Duodenal mucosa (tissue), 2 donors: ENCODE measurements around the gene YJU2.
"Not testable (repeated sequence)": the region's sequence is repeated elsewhere in the genome, so short reads cannot be mapped to it uniquely, and the experiment has no call there.

Source experiments
- H3K27ac ChIP-seq: one replicate; pipeline ENCODE4 v1.7.0; 2013; ENCODE audit warnings: low read depth, low read length
- H3K27me3 ChIP-seq, 2 donors: one replicate each; pipeline ENCODE4 v1.7.0; 2013; ENCODE audit warnings: low read length in 2 of 2, control low read depth in 1 of 2; ENCODE audit not compliant: insufficient read depth in 2 of 2, control insufficient read depth in 1 of 2
- H3K36me3 ChIP-seq, 2 donors: one replicate each; pipeline ENCODE4 v1.7.0; 2013; ENCODE audit warnings: low read length in 2 of 2, control low read depth in 1 of 2; ENCODE audit not compliant: insufficient read depth in 2 of 2, control insufficient read depth in 1 of 2
- H3K4me1 ChIP-seq, 2 donors: one replicate each; pipeline ENCODE4 v1.7.0; 2013; ENCODE audit warnings: low read length in 2 of 2, control low read depth in 1 of 2; ENCODE audit not compliant: insufficient read depth in 2 of 2, control insufficient read depth in 1 of 2
- H3K4me3 ChIP-seq, 2 donors: one replicate each; pipeline ENCODE4 v1.7.0; 2013; ENCODE audit warnings: low read length in 2 of 2, low read depth in 1 of 2
- H3K9ac ChIP-seq, 2 donors: one replicate each; pipeline ENCODE4 v1.7.0; 2013; ENCODE audit warnings: low read length in 2 of 2, low read depth in 1 of 2
- H3K9me3 ChIP-seq, 2 donors: one replicate each; pipeline ENCODE4 v1.7.0; 2013; ENCODE audit warnings: low read length in 2 of 2, control low read depth in 1 of 2; ENCODE audit not compliant: control insufficient read depth in 1 of 2

YJU2 gene

DNA sequence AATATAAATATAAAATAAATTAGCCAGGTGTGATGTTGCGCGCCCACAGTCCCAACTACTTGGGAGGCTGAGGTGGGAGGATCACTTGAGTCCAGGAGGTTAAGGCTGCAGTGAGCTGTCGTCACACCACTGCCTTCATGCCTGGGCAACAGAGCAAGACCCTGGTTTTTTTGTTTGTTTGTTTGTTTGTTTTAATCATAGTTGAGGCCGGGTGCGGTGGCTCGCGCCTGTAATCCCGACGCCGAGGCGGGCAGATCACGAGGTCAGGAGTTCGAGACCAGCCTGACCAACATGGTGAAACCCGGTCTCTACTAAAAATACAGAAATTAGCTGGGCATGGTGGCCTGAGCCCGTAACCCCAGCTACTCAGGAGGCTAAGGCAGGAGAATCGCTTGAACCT is 9.4 kb upstream of the YJU2 start:
- H3K4me1 ChIP-seq = not testable (repeated sequence)

DNA sequence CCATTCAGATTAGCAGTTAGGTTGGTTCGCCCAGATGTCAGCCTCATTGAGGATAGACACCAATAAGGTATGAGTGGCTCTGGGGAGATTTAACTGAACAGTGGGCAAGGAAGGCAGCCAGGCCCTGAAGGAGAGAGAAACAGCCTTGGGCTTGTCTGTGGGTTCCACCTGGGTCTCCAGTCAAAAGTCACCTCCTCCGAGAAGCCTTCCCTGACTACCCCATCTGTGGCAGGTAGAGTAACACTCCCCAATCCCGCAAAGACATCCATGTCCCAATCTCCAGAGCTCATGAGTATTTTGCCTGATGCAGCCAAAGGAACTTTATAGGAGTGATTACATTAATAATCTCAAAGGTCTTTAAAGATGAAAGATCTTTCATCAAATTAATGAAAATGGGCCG is 8.0 kb upstream of the YJU2 start:
- Histone ChIP-seq H3K9ac (no peak overlapping the region), H3K4me3 (no peak overlapping the region), H3K27ac (no peak overlapping the region), H3K36me3 (no peaks in the 10 kb centered on the region), H3K4me1 (no peaks in the 10 kb centered on the region), H3K27me3 (no peaks in the 10 kb centered on the region), H3K9me3 (peaks cover 0 to 5% of the 10 kb centered on the region in 2 donors)

More for the DNA sequence above, 9.4 kb upstream of the YJU2 start:
- not testable (repeated sequence) for H3K4me3 ChIP-seq, H3K27ac ChIP-seq, H3K9ac ChIP-seq, H3K27me3 ChIP-seq, H3K36me3 ChIP-seq, H3K9me3 ChIP-seq

DNA sequence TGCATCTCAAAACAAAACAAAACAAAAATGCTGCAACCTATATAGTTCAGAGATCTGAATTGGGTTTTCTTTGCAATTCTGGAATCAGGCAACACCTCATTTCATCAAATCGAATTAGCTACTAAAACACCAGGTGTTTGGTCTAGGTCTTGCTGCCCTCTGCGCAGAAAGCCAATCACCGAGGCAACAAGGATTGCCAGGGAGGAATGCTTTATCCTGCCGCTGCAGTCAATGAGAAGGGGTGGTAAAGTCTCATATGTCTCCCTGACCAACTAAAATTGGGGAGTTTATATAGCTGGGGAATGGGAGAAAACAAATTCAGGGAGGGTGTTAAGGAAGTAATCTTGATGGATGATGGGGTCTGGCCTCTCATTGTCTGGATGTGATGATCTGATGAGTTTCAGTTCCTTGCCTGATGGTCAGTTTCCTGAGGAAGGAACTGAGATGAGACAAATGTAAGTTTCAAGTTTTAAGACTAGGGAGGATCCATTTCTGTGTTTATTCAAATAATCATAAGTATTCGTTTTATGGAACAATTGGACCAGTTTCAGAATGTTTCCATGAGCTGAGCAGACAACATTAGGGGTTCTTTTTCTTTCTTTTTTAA is 5.0 kb upstream of the YJU2 start:
- H3K27me3 ChIP-seq = no peaks in the 10 kb centered on the region
- no peak overlapping the region for H3K9ac ChIP-seq
- no peak overlapping the region for H3K27ac ChIP-seq
- H3K4me1 ChIP-seq = peaks cover 0 to 5% of the 10 kb centered on the region in 2 donors
- peaks cover 0 to 5% of the 10 kb centered on the region in 2 donors for H3K9me3 ChIP-seq
- no peak overlapping the region for H3K4me3 ChIP-seq
- H3K36me3 ChIP-seq = no peaks in the 10 kb centered on the region

DNA sequence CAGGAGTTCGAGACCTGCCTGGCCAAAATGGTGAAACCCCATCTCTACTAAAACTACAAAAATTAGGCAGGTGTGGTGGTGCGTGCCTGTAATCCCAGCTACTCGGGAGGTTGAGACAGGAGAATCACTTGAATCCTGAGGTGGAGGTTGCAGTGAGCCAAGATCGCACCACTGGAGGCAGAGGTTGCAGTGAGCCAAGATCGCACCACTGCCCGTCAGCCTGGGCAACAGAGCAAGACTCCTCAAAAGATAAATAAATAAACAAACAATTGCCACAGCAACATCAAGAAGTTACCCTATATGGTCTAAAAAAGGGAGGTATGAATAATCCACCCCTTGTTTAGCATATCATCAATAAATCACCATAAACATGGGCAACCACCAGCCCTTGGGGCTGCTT is 942 bp upstream of the YJU2 start:
- not testable (repeated sequence) for H3K9ac ChIP-seq, H3K4me3 ChIP-seq, H3K9me3 ChIP-seq, H3K4me1 ChIP-seq, H3K27ac ChIP-seq, H3K27me3 ChIP-seq
- peaks cover 16 to 21% of the 10 kb centered on the region in 2 donors for H3K36me3 ChIP-seq

DNA sequence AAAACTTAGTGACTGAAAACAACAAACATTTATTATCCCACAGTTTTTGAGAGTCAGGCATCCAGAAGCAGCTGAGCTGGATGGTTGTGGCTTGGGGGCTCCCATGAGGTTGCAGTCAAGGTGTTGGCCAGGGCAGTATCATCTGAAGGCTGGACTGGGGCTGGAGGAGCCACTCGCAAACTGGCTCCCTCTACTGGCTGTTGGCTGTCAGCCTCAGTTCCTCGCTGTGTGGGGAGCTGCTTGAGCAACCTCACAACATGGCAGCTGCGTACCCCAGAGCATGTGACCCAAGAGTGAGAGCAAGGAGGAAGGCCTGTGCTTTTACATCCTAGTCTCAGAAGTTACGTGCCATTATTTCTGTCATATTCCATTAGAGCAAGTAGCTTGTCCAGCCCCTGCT is 9.7 kb downstream of the YJU2 start:
- Histone ChIP-seq H3K4me1 (no peaks in the 10 kb centered on the region), H3K27ac (no peak overlapping the region), H3K9ac (no peak overlapping the region), H3K36me3 (peaks cover 27 to 77% of the 10 kb centered on the region in 2 donors), H3K4me3 (no peak overlapping the region), H3K9me3 (peaks cover 5 to 7% of the 10 kb centered on the region in 2 donors), H3K27me3 (no peaks in the 10 kb centered on the region)

DNA sequence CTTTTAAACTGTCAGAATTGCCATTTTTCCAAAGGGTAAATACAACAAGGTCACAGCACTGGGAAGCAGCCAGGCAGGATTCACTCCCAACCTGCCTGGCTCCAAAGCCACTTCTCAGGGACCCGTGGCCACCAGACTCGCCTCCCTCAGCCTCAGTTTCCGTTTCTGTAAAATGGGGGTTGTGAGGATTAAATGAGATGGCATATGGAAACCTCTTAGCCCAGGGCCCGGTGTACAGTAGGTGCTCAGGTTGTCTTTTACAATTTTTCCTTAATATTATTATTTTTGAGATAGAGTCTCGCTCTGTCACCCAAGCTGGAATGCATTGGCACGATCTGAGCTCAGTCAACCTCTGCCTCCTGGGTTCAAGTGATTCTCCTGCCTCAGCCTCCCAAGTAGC is 10.1 kb downstream of the YJU2 start:
- H3K27me3 ChIP-seq = no peaks in the 10 kb centered on the region

DNA sequence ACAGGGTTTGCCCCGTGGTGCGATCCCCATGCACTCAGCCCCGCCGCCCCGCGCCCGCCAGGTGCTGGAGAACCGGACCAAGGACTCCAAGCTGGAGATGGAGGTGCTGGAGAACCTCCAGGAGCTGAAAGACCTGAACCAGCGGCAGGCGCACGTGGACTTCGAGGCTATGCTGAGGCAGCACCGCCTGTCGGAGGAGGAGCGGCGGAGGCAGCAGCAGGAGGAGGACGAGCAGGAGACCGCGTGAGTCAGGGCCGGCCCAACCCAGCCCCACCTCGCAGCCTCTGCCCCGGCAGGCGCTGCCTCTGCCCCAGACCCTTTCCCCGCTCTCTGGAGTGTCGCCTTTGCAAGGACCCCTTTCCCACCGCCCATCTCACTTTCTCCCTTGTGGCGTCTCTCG is 11.3 kb downstream of the YJU2 start:
- Histone ChIP-seq H3K9me3 (peaks cover 5 to 7% of the 10 kb centered on the region in 2 donors), H3K36me3 (peaks cover 27 to 80% of the 10 kb centered on the region in 2 donors), H3K4me3 (no peak overlapping the region), H3K27me3 (no peaks in the 10 kb centered on the region), H3K9ac (no peak overlapping the region), H3K4me1 (no peaks in the 10 kb centered on the region), H3K27ac (no peak overlapping the region)

More for the DNA sequence above, 10.1 kb downstream of the YJU2 start:
- peaks cover 5 to 7% of the 10 kb centered on the region in 2 donors for H3K9me3 ChIP-seq
- peaks cover 27 to 77% of the 10 kb centered on the region in 2 donors for H3K36me3 ChIP-seq
- H3K4me1 ChIP-seq = no peaks in the 10 kb centered on the region
- H3K9ac ChIP-seq = no peak overlapping the region
- no peak overlapping the region for H3K27ac ChIP-seq
- H3K4me3 ChIP-seq = no peak overlapping the region

DNA sequence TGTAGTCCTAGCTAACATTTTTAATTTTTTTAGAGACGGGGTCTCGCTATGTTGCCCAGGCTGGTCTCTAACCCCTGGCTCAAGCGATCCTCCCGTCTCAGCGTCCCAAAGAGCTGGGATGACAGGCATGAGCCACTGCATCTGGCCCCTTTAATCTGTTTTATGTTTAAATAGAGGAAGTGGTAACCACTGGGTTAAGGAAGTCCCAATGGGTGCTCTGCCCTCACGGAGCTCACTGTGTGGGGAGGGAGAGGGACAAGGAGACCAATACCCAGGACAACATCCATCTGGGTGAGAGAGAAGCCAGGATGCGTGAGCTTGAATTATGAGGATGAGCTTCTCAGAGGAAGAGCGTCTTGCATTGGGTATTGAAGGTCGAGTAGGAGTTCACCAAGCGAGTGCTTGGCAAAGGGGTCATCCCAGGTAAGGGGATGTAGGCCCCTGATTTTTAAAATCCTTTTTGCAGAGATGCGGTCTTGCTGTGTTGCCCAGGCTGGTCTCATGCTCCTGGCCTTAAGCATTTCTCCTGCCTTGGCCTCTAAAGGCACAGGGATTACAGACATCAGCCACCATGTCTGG is 13.8 kb downstream of the YJU2 start:
- Histone ChIP-seq H3K4me1 (no peaks in the 10 kb centered on the region), H3K4me3 (no peak overlapping the region), H3K9ac (no peak overlapping the region), H3K9me3 (peaks cover 5 to 7% of the 10 kb centered on the region in 2 donors), H3K27me3 (no peaks in the 10 kb centered on the region), H3K36me3 (peaks cover 18 to 74% of the 10 kb centered on the region in 2 donors), H3K27ac (no peak overlapping the region)

DNA sequence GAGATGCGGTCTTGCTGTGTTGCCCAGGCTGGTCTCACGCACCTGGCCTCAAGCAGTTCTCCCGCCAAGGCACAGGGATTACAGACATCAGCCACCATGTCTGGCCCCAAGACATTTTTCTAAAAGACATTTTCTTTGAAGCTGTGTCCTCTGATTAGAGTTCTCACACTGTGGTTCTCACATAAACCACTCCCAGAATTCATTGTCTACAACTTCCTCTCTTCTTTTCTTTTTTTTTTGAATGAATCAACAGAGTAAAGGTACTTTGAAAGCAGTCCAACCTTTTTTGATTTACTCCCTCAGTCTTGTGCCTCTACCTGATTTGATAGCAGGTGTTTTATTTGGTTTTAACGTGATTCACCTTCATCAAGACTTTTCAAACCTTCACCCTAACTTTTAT is 17.9 kb downstream of the YJU2 start:
- Histone ChIP-seq H3K36me3 (peaks cover 18 to 73% of the 10 kb centered on the region in 2 donors), H3K27me3 (no peaks in the 10 kb centered on the region), H3K9me3 (no peaks in the 10 kb centered on the region), H3K4me3 (no peak overlapping the region), H3K9ac (no peak overlapping the region), H3K4me1 (peaks cover 7 to 11% of the 10 kb centered on the region in 2 donors), H3K27ac (no peak overlapping the region)

DNA sequence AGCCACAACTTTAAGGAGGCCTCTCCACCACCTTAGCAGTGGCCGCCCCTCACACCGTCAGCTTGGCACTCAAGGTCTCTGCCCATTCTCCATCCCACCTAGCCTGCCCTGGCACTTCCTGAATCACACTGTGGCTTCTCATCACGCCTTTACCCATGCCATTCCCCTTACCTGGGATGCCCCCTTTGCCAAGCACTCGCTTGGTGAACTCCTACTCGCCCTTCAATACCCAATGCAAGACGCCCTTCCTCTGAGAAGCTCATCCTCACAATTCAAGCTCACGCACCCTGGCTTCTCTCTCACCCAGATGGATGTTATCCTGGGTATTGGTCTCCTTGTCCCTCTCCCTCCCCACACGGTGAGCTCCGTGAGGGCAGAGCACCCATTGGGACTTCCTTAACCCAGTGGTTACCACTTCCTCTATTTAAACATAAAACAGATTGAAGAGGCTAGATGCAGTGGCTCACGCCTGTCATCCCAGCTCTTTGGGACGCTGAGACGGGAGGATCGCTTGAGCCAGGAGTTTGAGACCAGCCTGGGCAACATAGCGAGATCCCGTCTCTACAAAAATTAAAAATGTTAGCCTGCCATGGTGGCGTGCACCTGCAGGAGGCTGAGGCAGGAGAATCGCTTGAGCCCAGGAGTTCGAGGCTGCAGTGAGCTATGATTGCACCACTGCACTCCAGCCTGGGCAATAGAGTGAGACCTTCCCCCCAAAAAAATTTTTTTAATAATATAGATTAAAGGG is 19.5 kb downstream of the YJU2 start:
- no peak overlapping the region for H3K27ac ChIP-seq
- H3K4me1 ChIP-seq = peaks cover 7 to 11% of the 10 kb centered on the region in 2 donors
- H3K4me3 ChIP-seq = no peak overlapping the region
- peaks cover 18 to 68% of the 10 kb centered on the region in 2 donors for H3K36me3 ChIP-seq
- H3K9me3 ChIP-seq = no peaks in the 10 kb centered on the region
- H3K27me3 ChIP-seq = no peaks in the 10 kb centered on the region
- H3K9ac ChIP-seq = no peak overlapping the region
